Superior temporal gyrus (tissue), 1 donor: ENCODE data around the gene PTPRG.

Experiments
- DNase-seq: peaks from one replicate; pipeline ENCODE4 v3.0.0-alpha.2; 2016; ENCODE audit errors: extremely low spot score

Gene PTPRG

GRCh38 chr3:62149962-62150361, 588.6 kb downstream of the PTPRG start:
- no peak for DNase-seq

GRCh38 chr3:62151591-62151990, 590.2 kb downstream of the PTPRG start:
- no peak for DNase-seq

GRCh38 chr3:62153231-62153630, 591.9 kb downstream of the PTPRG start:
- no peak for DNase-seq

- DNase-seq: no peak
Measured at GRCh38 chr3:62154457-62155148, 593.2 kb downstream of the PTPRG start.

GRCh38 chr3:62159056-62159708, 597.8 kb downstream of the PTPRG start:
- no peak for DNase-seq

GRCh38 chr3:62159709-62160092, 598.3 kb downstream of the PTPRG start:
- no peak for DNase-seq

GRCh38 chr3:62161371-62161770, 600.0 kb downstream of the PTPRG start:
- DNase-seq: no peak

GRCh38 chr3:62164196-62164595, 602.8 kb downstream of the PTPRG start:
- DNase-seq: no peak

- no peak for DNase-seq
Measured at GRCh38 chr3:62164746-62165145, 603.4 kb downstream of the PTPRG start.

- no peak for DNase-seq
Measured at GRCh38 chr3:62167566-62168262, 606.3 kb downstream of the PTPRG start.

- DNase-seq: no peak
Measured at GRCh38 chr3:62168356-62168755, 607.0 kb downstream of the PTPRG start.

- DNase-seq: no peak
Measured at GRCh38 chr3:62169906-62170660, 608.7 kb downstream of the PTPRG start.

- no peak for DNase-seq
Measured at GRCh38 chr3:62171789-62172188, 610.4 kb downstream of the PTPRG start.

GRCh38 chr3:62172199-62172598, 610.8 kb downstream of the PTPRG start:
- DNase-seq: no peak

- no peak for DNase-seq
Measured at GRCh38 chr3:62173939-62174515, 612.7 kb downstream of the PTPRG start.

GRCh38 chr3:62175161-62175560, 613.8 kb downstream of the PTPRG start:
- no peak for DNase-seq

GRCh38 chr3:62178032-62178431, 616.7 kb downstream of the PTPRG start:
- DNase-seq: no peak

- no peak for DNase-seq
Measured at GRCh38 chr3:62178739-62179600, 617.6 kb downstream of the PTPRG start.

GRCh38 chr3:62180514-62180913, 619.1 kb downstream of the PTPRG start:
- no peak for DNase-seq

- no peak for DNase-seq
Measured at GRCh38 chr3:62183087-62183486, 621.7 kb downstream of the PTPRG start.

- DNase-seq: no peak
Measured at GRCh38 chr3:62183969-62184368, 622.6 kb downstream of the PTPRG start.
